HCT116 (cell line): ENCODE measurements around the gene PRSS56. TPM values are rescaled to one million over a fixed set of nuclear protein-coding genes. Genes with fewer than 3 reads are reported as not detected.

Experiments used
- ATAC-seq: fragments of 200-7000 bp; cut with Tn5 transposase; 2 replicates; pipeline ENCODE4 v1.9.1; 2020; ENCODE audit warnings: mild to moderate bottlenecking, moderate library complexity
- BruUV-seq: library from RNA; stranded (reverse); fragments of 400-500 nt; replicated peaks from 2 replicates; lab custom pipeline; 2021; lab: Mats Ljungman, UMichigan
- CTCF ChIA-PET: fragments of 300-600 bp; sonication (Branson Sonifier 250); formaldehyde crosslinking; loops from one replicate; lab custom pipeline; 2021; ENCODE audit warnings: antibody characterized with exemption; lab: Charles Lee
- POLR2A ChIA-PET: fragments of 300-600, 350-600 bp; sonication (Branson Sonifier 250); formaldehyde crosslinking; loops from one replicate; lab custom pipeline; 2021; ENCODE audit warnings: antibody characterized with exemption; lab: Charles Lee
- RAD21 ChIA-PET, 2 experiments: fragments of 300-600 bp; sonication (Branson Sonifier 250); formaldehyde crosslinking; loops; one replicate each; lab custom pipeline; 2023; ENCODE audit warnings: low total read pairs in 2 of 2; ENCODE audit not compliant: uncharacterized antibody in 2 of 2, unreplicated experiment in 2 of 2, low non-redundant PET in 1 of 2; lab: Charles Lee
- DNase-seq: peaks from one replicate; pipeline ENCODE4 v3.0.0-alpha.2; 2010; ENCODE audit warnings: low read depth, low spot score
- H2AFZ ChIP-seq: fragments of 200-600 bp; shearing (Covaris generic), sonication (generic); 2 replicates; pipeline ENCODE4 v1.6.1; 2017; ENCODE audit warnings: low read depth, mixed run types, mixed read lengths, antibody characterized with exemption, low read length; ENCODE audit not compliant: poor library complexity, severe bottlenecking
- H3K27ac ChIP-seq: 2 replicates; pipeline ENCODE4 v1.5.1; 2012; ENCODE audit warnings: low read depth, low read length
- H3K27me3 ChIP-seq: fragments of 200-600 bp; sonication (generic); 2 replicates; pipeline ENCODE4 v1.6.1; 2016; ENCODE audit warnings: mixed run types, low read length, mixed read lengths; ENCODE audit not compliant: insufficient read depth
- H3K36me3 ChIP-seq, 2 experiments: fragments of 200-500 bp in 1 of 2; fragments of 200-600 bp in 1 of 2; sonication (Bioruptor generic) in 1 of 2; sonication (generic) in 1 of 2; 2 replicates each; pipeline versions ENCODE4 v1.5.1 to v1.6.1; 2014 to 2016; ENCODE audit warnings: low read length in 2 of 2, inconsistent platforms in 1 of 2, mixed read lengths in 1 of 2, mixed run types in 1 of 2; ENCODE audit not compliant: insufficient read depth in 2 of 2, control insufficient read depth in 1 of 2
- H3K4me1 ChIP-seq, 2 experiments: fragments of 200-600 bp in 1 of 2; sonication (generic) in 1 of 2; 2 replicates each; pipeline versions ENCODE4 v1.5.1 to v1.6.1; 2012 to 2017; ENCODE audit warnings: low read length in 2 of 2, inconsistent platforms in 1 of 2, mild to moderate bottlenecking in 1 of 2, mixed read lengths in 1 of 2, mixed run types in 1 of 2, moderate library complexity in 1 of 2; ENCODE audit not compliant: insufficient read depth in 2 of 2, control insufficient read depth in 1 of 2
- H3K4me2 ChIP-seq: fragments of 200-600 bp; sonication (generic); 2 replicates; pipeline ENCODE4 v1.6.1; 2017; ENCODE audit warnings: mixed run types, low read length, mixed read lengths
- H3K4me3 ChIP-seq, 2 experiments: fragments of 200-600 bp in 1 of 2; sonication (generic) in 1 of 2; replicated peaks in 1 of 2; 2 replicates each; pipeline ENCODE4 v1.5.1; 2011 to 2016; ENCODE audit warnings: low read length in 2 of 2, control low read depth in 1 of 2, low read depth in 1 of 2, mild to moderate bottlenecking in 1 of 2, mixed read lengths in 1 of 2, mixed run types in 1 of 2
- H3K79me2 ChIP-seq: fragments of 200-600 bp; sonication (generic); 2 replicates; pipeline ENCODE4 v1.6.1; 2017; ENCODE audit warnings: mild to moderate bottlenecking, mixed run types, low read length, moderate library complexity, mixed read lengths; ENCODE audit not compliant: insufficient read depth
- H3K9ac ChIP-seq: fragments of 200-600 bp; sonication (generic); 2 replicates; pipeline ENCODE4 v1.6.1; 2016; ENCODE audit warnings: low read length, mixed read lengths
- H3K9me2 ChIP-seq: fragments of 200-600 bp; sonication (generic), shearing (Covaris generic); 2 replicates; pipeline ENCODE4 v1.6.1; 2017; ENCODE audit warnings: mixed run types, mild to moderate bottlenecking, moderate library complexity; ENCODE audit not compliant: insufficient read depth
- H3K9me3 ChIP-seq, 2 experiments: fragments of 200-500 bp in 1 of 2; fragments of 200-600 bp in 1 of 2; sonication (Bioruptor generic) in 1 of 2; sonication (generic) in 1 of 2; 2 replicates each; pipeline ENCODE4 v1.6.1; 2014 to 2017; ENCODE audit warnings: low read length in 2 of 2, mixed read lengths in 2 of 2, inconsistent platforms in 1 of 2, low read depth in 1 of 2, mild to moderate bottlenecking in 1 of 2, mixed run types in 1 of 2, moderate library complexity in 1 of 2; ENCODE audit not compliant: control insufficient read depth in 1 of 2, insufficient read depth in 1 of 2
- H4K20me1 ChIP-seq: fragments of 200-600 bp; sonication (generic), shearing (Covaris generic); 2 replicates; pipeline ENCODE4 v1.6.1; 2017; ENCODE audit warnings: mixed run types, mild to moderate bottlenecking, moderate library complexity; ENCODE audit not compliant: insufficient read depth
- CBX3 ChIP-seq: IDR thresholded peaks from 2 replicates; pipeline ENCODE4 v1.6.1; 2012; ENCODE audit warnings: low read depth
- ELF1 ChIP-seq: IDR thresholded peaks from 2 replicates; pipeline ENCODE4 v1.6.1; 2012; ENCODE audit warnings: low read depth, borderline replicate concordance
- EZH2 ChIP-seq: fragments of 200-600 bp; sonication (generic); IDR thresholded peaks from 2 replicates; pipeline ENCODE4 v1.6.1; 2017; ENCODE audit warnings: antibody characterized with exemption, mixed run types
- EZH2phosphoT487 ChIP-seq: fragments of 200-600 bp; IDR thresholded peaks from 2 replicates; pipeline ENCODE4 v1.6.1; 2018; ENCODE audit warnings: antibody characterized with exemption, borderline replicate concordance
- FOSL1 ChIP-seq: IDR thresholded peaks from 2 replicates; pipeline ENCODE4 v1.6.1; 2012; ENCODE audit warnings: low read depth
- JUND ChIP-seq: IDR thresholded peaks from 2 replicates; pipeline ENCODE4 v1.6.1; 2012
- POLR2A ChIP-seq: IDR thresholded peaks from 2 replicates; pipeline ENCODE4 v1.7.0; 2011; ENCODE audit warnings: borderline replicate concordance; ENCODE audit not compliant: insufficient read depth, insufficient read length; ENCODE audit errors: extremely low read depth
- POLR2AphosphoS5 ChIP-seq: IDR thresholded peaks from 2 replicates; pipeline ENCODE4 v1.6.1; 2011; ENCODE audit warnings: mild to moderate bottlenecking, low read depth, low read length, moderate library complexity
- SIN3A ChIP-seq: IDR thresholded peaks from 2 replicates; pipeline ENCODE4 v1.6.1; 2012; ENCODE audit warnings: low read depth
- TCF7L2 ChIP-seq: IDR thresholded peaks from 2 replicates; pipeline ENCODE4 v1.7.0; 2011; ENCODE audit warnings: borderline replicate concordance, inconsistent platforms; ENCODE audit not compliant: insufficient read depth, insufficient read length; ENCODE audit errors: extremely low read depth
- YY1 ChIP-seq: IDR thresholded peaks from 2 replicates; pipeline ENCODE4 v1.6.1; 2011; ENCODE audit warnings: low read length, low read depth, moderate library complexity, mild to moderate bottlenecking; ENCODE audit not compliant: insufficient replicate concordance; ENCODE audit errors: extremely low read depth
- ZFX ChIP-seq: fragments of 450-650 bp; IDR thresholded peaks from 2 replicates; pipeline ENCODE4 v1.6.1; 2017
- ZNF274 ChIP-seq: fragments of 200-500 bp; sonication (Bioruptor generic); IDR thresholded peaks from 2 replicates; pipeline ENCODE4 v1.6.1; 2014; ENCODE audit warnings: mild to moderate bottlenecking, low read depth, low read length, inconsistent platforms
- intact Hi-C: fragments of 100-400 bp; cut with micrococcal nuclease; formaldehyde crosslinking; loops from 2 replicates; pipeline ENCODE4 v1.10.0; 2022
- total RNA-seq: library from RNA; stranded (reverse); gene quantifications from one replicate; pipeline ENCODE4 v1.2.1, GENCODE V29; 2021; ENCODE audit not compliant: unreplicated experiment
- TF ChIP-seq, protein P1 (sequence below): IDR thresholded peaks from 2 replicates; pipeline ENCODE4 v1.6.1; 2012; ENCODE audit warnings: low read depth
- TF ChIP-seq, protein P2 (sequence below): IDR thresholded peaks from 2 replicates; pipeline ENCODE4 v1.6.1; 2011; ENCODE audit warnings: mild to moderate bottlenecking, low read length, moderate library complexity; ENCODE audit not compliant: insufficient replicate concordance; ENCODE audit errors: extremely low read depth
- TF ChIP-seq, protein P3 (sequence below): IDR thresholded peaks from 2 replicates; pipeline ENCODE4 v1.6.1; 2012
- TF ChIP-seq, protein P4 (sequence below), 3 experiments: fragments of 200-600 bp in 1 of 3; sonication (generic) in 1 of 3; IDR thresholded peaks in 2 of 3; conservative IDR thresholded peaks in 1 of 3; 2 replicates each; pipeline ENCODE4 v1.5.1; 2012 to 2017; ENCODE audit warnings: low read depth in 2 of 3, low read length in 2 of 3, antibody characterized with exemption in 1 of 3, borderline replicate concordance in 1 of 3, control low read depth in 1 of 3, mild to moderate bottlenecking in 1 of 3, mixed read lengths in 1 of 3, mixed run types in 1 of 3, moderate library complexity in 1 of 3; ENCODE audit not compliant: insufficient read depth in 1 of 3

Gene PRSS56
- total RNA-seq, 1 experiment from 2014 or later: not detected

DNA sequence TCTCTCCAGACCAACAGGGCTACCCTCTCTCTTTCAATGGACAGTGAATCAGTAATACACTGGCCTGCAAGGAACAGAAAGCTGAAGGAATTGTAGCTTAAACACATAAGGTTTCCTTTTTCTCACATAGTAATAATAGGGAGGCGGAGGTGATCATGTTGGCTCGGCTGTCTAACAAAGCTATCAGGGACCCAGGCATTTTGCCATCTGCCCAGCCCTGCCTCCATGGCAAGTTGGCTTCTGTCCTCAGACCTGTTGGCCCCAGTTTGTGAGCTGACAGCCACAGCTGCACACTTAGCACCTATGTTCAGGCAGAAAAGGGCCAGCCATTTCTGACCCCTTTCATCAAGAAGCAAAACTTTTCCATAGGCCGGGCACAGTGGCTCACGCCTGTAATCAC is 17.3 kb downstream of the PRSS56 start (continued):
- TF ChIP-seq, protein P1, sequence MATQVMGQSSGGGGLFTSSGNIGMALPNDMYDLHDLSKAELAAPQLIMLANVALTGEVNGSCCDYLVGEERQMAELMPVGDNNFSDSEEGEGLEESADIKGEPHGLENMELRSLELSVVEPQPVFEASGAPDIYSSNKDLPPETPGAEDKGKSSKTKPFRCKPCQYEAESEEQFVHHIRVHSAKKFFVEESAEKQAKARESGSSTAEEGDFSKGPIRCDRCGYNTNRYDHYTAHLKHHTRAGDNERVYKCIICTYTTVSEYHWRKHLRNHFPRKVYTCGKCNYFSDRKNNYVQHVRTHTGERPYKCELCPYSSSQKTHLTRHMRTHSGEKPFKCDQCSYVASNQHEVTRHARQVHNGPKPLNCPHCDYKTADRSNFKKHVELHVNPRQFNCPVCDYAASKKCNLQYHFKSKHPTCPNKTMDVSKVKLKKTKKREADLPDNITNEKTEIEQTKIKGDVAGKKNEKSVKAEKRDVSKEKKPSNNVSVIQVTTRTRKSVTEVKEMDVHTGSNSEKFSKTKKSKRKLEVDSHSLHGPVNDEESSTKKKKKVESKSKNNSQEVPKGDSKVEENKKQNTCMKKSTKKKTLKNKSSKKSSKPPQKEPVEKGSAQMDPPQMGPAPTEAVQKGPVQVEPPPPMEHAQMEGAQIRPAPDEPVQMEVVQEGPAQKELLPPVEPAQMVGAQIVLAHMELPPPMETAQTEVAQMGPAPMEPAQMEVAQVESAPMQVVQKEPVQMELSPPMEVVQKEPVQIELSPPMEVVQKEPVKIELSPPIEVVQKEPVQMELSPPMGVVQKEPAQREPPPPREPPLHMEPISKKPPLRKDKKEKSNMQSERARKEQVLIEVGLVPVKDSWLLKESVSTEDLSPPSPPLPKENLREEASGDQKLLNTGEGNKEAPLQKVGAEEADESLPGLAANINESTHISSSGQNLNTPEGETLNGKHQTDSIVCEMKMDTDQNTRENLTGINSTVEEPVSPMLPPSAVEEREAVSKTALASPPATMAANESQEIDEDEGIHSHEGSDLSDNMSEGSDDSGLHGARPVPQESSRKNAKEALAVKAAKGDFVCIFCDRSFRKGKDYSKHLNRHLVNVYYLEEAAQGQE: no peak
- TF ChIP-seq SIN3A: no peak

DNA sequence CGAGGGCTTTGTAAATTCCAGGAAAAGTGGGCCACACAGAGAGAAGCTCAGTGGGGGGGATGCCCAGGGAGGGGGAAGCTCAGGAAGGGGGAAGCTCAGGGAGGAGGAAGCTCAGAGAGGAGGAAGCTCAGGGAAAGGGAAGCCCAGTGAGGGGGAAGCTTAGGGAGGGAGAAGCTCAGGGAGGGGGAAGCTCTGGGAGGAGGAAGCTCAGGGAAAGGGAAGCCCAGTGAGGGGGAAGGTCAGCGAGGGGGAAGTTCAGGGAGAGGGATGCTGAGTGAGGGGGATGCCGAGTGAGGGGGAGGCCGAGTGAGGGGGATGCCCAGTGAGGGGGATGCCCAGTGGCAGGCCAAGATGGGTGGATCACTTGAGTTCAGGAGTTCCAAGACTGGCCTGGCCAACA is 18.5 kb downstream of the PRSS56 start:
- no peaks in the 10 kb centered on the region for H3K36me3 ChIP-seq
- H3K4me1 ChIP-seq: 0 out of 4 replicates have a peak, but pooled peaks cover 0 to 3% of the 10 kb centered on the region in 2 experiments
- no peaks in the 10 kb centered on the region for H3K9me2 ChIP-seq
- no peak overlapping the region for H3K9ac ChIP-seq
- BruUV-seq: no TSS peak
- no peak overlapping the region for H2AFZ ChIP-seq
- no peak for DNase-seq
- no peak overlapping the region for H3K27ac ChIP-seq
- ATAC-seq: no peak
- no peaks in the 10 kb centered on the region for H3K27me3 ChIP-seq
- H3K79me2 ChIP-seq: no peaks in the 10 kb centered on the region
- no peaks in the 10 kb centered on the region for H4K20me1 ChIP-seq
- TF ChIP-seq EZH2: no peak
- TF ChIP-seq YY1: no peak
- TF ChIP-seq, protein P2, sequence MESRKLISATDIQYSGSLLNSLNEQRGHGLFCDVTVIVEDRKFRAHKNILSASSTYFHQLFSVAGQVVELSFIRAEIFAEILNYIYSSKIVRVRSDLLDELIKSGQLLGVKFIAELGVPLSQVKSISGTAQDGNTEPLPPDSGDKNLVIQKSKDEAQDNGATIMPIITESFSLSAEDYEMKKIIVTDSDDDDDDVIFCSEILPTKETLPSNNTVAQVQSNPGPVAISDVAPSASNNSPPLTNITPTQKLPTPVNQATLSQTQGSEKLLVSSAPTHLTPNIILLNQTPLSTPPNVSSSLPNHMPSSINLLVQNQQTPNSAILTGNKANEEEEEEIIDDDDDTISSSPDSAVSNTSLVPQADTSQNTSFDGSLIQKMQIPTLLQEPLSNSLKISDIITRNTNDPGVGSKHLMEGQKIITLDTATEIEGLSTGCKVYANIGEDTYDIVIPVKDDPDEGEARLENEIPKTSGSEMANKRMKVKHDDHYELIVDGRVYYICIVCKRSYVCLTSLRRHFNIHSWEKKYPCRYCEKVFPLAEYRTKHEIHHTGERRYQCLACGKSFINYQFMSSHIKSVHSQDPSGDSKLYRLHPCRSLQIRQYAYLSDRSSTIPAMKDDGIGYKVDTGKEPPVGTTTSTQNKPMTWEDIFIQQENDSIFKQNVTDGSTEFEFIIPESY: no peak
- no peak for TF ChIP-seq ZFX
- no peak for TF ChIP-seq TCF7L2
- TF ChIP-seq ZNF274: no peak
- TF ChIP-seq, protein P3, sequence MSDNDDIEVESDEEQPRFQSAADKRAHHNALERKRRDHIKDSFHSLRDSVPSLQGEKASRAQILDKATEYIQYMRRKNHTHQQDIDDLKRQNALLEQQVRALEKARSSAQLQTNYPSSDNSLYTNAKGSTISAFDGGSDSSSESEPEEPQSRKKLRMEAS: no peak
- TF ChIP-seq POLR2AphosphoS5: no peak
- TF ChIP-seq, protein P4, sequence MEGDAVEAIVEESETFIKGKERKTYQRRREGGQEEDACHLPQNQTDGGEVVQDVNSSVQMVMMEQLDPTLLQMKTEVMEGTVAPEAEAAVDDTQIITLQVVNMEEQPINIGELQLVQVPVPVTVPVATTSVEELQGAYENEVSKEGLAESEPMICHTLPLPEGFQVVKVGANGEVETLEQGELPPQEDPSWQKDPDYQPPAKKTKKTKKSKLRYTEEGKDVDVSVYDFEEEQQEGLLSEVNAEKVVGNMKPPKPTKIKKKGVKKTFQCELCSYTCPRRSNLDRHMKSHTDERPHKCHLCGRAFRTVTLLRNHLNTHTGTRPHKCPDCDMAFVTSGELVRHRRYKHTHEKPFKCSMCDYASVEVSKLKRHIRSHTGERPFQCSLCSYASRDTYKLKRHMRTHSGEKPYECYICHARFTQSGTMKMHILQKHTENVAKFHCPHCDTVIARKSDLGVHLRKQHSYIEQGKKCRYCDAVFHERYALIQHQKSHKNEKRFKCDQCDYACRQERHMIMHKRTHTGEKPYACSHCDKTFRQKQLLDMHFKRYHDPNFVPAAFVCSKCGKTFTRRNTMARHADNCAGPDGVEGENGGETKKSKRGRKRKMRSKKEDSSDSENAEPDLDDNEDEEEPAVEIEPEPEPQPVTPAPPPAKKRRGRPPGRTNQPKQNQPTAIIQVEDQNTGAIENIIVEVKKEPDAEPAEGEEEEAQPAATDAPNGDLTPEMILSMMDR (IDR thresholded peaks at IDR 0.05 in 2 of 3, conservative IDR thresholded peaks at IDR 0.05 in 1 of 3; ENCODE audit: borderline replicate concordance in 1 of 3, insufficient read depth in 1 of 3, low read depth in 2 of 3, low read length in 2 of 3): no peak
- no peak for TF ChIP-seq FOSL1
- no peak for TF ChIP-seq ELF1
- no peak for TF ChIP-seq EZH2phosphoT487
- no peak for TF ChIP-seq CBX3
- no peak for TF ChIP-seq SIN3A
- TF ChIP-seq POLR2A: no peak
- no peak for TF ChIP-seq JUND
- TF ChIP-seq, all 23 proteins: peak for 0
- Histone ChIP-seq H3K9me3 (peaks cover 0 to 8% of the 10 kb centered on the region in 2 experiments; a peak in 3 of 4 replicates), H3K4me2 (no peak overlapping the region), H3K4me3 (no peak overlapping the region)
- ChIA-PET POLR2A (no interaction called here), RAD21 (no interaction called here), CTCF (no interaction called here)
- intact Hi-C loops: no loop called here
